Mammary epithelial cell (primary cell): ENCODE measurements around the gene ITM2B.

ENCODE experiments used
- CTCF ChIP-seq, 2 donors: IDR thresholded peaks in 1 of 2; conservative IDR thresholded peaks in 1 of 2; 2 replicates each; pipeline ENCODE4 v1.5.1; 2011 to 2012; ENCODE audit warnings: inconsistent platforms in 2 of 2, low read length in 2 of 2, mild to moderate bottlenecking in 2 of 2, control low read depth in 1 of 2, low read depth in 1 of 2; ENCODE audit not compliant: insufficient read depth in 1 of 2; ENCODE audit errors: extremely low read depth in 1 of 2
- EZH2 ChIP-seq: IDR thresholded peaks from 2 replicates; pipeline ENCODE4 v1.6.1; 2012; ENCODE audit warnings: low read length, inconsistent platforms, borderline replicate concordance

- TF ChIP-seq CTCF (conservative IDR thresholded peaks at IDR 0.05 in 1 of 2, IDR thresholded peaks at IDR 0.05 in 1 of 2; ENCODE audit: extremely low read depth in 1 of 2, insufficient read depth in 1 of 2, low read depth in 1 of 2, low read length in 2 of 2) (no peak), EZH2 (no peak)
Measured at GRCh38 chr13:48266701-48267639, 34.0 kb downstream of the ITM2B start.
